Activated CD8-positive, alpha-beta T cell treated with anti-CD3 and anti-CD28 coated beads, Interleukin-2, amount 10 ng/mL, durations not matched to agents 7 days and 5 days (primary cell): ENCODE results near the gene MTG2. TPM values are rescaled to one million over a fixed set of nuclear protein-coding genes. Genes with fewer than 3 reads are reported as not detected.

Experiments used
- ATAC-seq: fragments of 150-1000 bp; cut with Tn5 transposase; one replicate; pipeline ENCODE4 v1.10.0; 2021; ENCODE audit warnings: moderate library complexity
- CTCF ChIA-PET: fragments of 350-600 bp; sonication (Branson Sonifier 250); formaldehyde crosslinking; loops from one replicate; lab custom pipeline; 2021; ENCODE audit warnings: antibody characterized with exemption; lab: Charles Lee
- POLR2A ChIA-PET: fragments of 350-600 bp; sonication (Branson Sonifier 250); formaldehyde crosslinking; loops from one replicate; lab custom pipeline; 2021; ENCODE audit warnings: antibody characterized with exemption; lab: Charles Lee
- DNase-seq: peaks from one replicate; pipeline ENCODE4 v3.0.0-alpha.2; 2020
- H3K27ac Mint-ChIP-seq: one replicate; pipeline ENCODE4 v1.8.0; 2021; ENCODE audit warnings: mild to moderate bottlenecking, mixed read lengths
- H3K27me3 Mint-ChIP-seq: one replicate; pipeline ENCODE4 v1.8.0; 2021; ENCODE audit warnings: low read depth, mixed read lengths
- H3K36me3 Mint-ChIP-seq: one replicate; pipeline ENCODE4 v1.8.0; 2021; ENCODE audit warnings: low read depth, mixed read lengths
- H3K4me1 Mint-ChIP-seq: one replicate; pipeline ENCODE4 v1.8.0; 2021; ENCODE audit warnings: low read depth, mixed read lengths
- H3K4me3 Mint-ChIP-seq: one replicate; pipeline ENCODE4 v1.8.0; 2021; ENCODE audit warnings: mild to moderate bottlenecking, mixed read lengths
- H3K9me3 Mint-ChIP-seq: one replicate; pipeline ENCODE4 v1.8.0; 2022; ENCODE audit warnings: mixed read lengths; ENCODE audit not compliant: insufficient read depth
- total RNA-seq, 2 experiments: library from RNA; stranded (reverse); gene quantifications; one replicate each; pipeline ENCODE4 v1.2.3, GENCODE V29; 2021

Gene MTG2
- total RNA-seq, 2 experiments from 2014 or later = 31.7 to 34.4 TPM

DNA sequence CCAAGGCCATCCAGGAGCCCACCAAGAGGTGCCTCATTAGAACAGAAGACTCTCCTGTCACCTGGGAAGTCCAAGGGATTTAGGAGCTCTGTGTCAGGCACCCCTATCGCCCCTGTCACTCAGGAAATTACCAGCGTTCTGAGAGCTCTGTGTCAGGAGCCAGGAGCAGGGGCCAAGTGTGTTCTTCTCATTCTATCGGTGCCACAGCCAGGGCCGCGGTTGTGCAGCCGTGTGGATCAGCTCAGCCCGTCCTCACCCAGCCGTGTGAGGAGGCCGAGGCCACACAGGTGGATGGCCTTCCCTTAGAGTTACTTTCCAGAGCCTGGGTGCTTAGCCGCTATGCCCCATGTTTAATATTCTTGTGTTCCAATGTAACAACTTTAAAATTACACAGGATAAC lies 9.8 kb downstream of the MTG2 start:
- ChIA-PET CTCF (no interaction called here), POLR2A (no interaction called here)
- DNase-seq (no peak), ATAC-seq (no peak)
- H3K9me3 Mint-ChIP-seq = no peaks in the 10 kb centered on the region
- H3K27ac Mint-ChIP-seq = no peak overlapping the region
- no peaks in the 10 kb centered on the region for H3K27me3 Mint-ChIP-seq
- no peak overlapping the region for H3K4me3 Mint-ChIP-seq
- H3K36me3 Mint-ChIP-seq = peaks cover 22% of the 10 kb centered on the region
- H3K4me1 Mint-ChIP-seq = peaks cover 16% of the 10 kb centered on the region

DNA sequence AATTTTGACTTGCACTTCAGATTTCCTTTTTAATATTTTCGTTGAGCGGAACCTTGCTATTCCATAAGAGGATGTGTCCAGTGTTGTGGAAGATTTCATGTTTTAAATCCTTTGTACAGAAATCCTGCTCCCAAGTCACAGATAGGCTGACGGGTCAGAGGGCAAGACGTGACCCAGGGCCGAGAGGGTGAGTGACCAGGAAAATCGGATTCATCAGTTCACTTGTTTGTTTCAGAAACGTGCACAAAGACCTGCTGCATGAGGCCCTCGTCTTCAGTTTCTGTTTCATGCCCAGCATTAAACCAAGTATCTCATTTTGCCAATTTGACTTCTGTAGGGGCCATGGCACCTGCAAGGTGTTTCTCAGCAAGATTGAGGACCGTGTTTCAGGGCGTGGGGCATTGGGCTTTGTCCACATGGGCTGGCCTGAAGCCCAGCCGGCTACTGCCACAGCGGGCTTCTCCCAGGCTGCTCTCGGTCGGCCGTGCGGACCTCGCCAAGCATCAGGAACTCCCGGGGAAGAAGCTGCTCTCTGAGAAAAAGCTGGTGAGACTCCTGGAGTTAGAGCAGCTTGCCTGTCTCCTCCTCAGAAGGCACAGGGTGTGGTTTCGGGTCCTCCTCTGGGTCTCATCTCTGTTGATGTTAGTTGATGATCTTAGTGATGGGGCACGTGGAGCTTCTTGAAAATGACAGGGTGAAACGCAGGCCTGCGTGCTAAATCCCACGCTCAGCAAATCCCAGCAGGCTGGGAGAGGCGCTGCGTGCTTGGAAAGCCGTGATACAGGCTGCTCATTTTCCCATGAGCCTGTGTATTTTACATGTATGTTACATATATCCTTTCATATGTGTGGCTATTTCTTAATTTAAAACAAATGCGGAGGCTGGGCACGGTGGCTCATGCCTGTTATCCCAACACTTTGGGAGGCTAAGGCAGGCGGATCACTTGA lies 10.5 kb downstream of the MTG2 start:
- DNase-seq (no peak), ATAC-seq (no peak)
- H3K9me3 Mint-ChIP-seq = no peaks in the 10 kb centered on the region
- H3K27ac Mint-ChIP-seq = no peak overlapping the region
- H3K27me3 Mint-ChIP-seq = no peaks in the 10 kb centered on the region
- H3K4me1 Mint-ChIP-seq = peaks cover 16% of the 10 kb centered on the region
- POLR2A ChIA-PET = no interaction called here
- H3K4me3 Mint-ChIP-seq = no peak overlapping the region
- peaks cover 24% of the 10 kb centered on the region for H3K36me3 Mint-ChIP-seq
- CTCF ChIA-PET = no interaction called here

DNA sequence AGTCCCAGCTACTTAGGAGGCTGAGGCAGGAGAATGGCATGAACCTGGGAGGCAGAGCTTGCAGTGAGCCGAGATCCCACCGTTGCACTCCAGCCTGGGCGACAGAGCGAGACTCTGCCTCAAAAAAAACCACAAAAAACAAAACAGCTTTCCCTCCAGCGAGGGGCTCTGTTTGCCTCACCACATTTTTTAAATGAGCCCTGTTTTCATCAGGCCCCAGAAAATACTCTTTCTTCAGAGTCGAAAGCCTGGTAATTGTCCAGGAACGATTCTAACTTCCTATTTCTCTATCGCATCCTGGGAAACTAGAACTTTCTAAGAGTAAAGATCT lies 12.2 kb downstream of the MTG2 start:
- no peak overlapping the region for H3K4me3 Mint-ChIP-seq
- no peaks in the 10 kb centered on the region for H3K27me3 Mint-ChIP-seq
- no peak overlapping the region for H3K27ac Mint-ChIP-seq
- no peaks in the 10 kb centered on the region for H3K9me3 Mint-ChIP-seq
- H3K4me1 Mint-ChIP-seq = peaks cover 14% of the 10 kb centered on the region
- ATAC-seq (no peak), DNase-seq (no peak)
- peaks cover 34% of the 10 kb centered on the region for H3K36me3 Mint-ChIP-seq
- POLR2A ChIA-PET = no interaction called here
- CTCF ChIA-PET = no interaction called here

DNA sequence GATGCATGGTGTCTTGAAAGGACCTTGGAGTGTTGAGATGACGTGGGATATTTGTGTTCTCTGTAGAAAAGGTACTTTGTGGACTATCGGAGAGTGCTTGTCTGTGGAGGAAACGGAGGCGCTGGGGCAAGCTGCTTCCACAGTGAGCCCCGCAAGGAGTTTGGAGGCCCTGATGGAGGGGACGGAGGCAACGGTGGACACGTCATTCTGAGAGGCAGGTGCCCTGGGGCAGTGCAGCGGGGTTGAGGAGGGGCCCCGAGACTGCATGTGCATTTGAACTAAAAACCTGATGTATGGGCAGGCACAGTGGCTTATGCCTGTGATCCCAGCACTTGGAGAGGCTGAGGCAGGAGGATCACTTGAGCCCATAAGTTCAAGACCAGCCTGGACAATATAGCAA lies 12.9 kb downstream of the MTG2 start:
- Mint-ChIP-seq H3K36me3 (peaks cover 34% of the 10 kb centered on the region), H3K27me3 (no peaks in the 10 kb centered on the region), H3K9me3 (no peaks in the 10 kb centered on the region), H3K4me3 (no peak overlapping the region), H3K27ac (no peak overlapping the region), H3K4me1 (peaks cover 14% of the 10 kb centered on the region)
- ChIA-PET CTCF (no interaction called here), POLR2A (no interaction called here)
- no peak for DNase-seq
- no peak for ATAC-seq

DNA sequence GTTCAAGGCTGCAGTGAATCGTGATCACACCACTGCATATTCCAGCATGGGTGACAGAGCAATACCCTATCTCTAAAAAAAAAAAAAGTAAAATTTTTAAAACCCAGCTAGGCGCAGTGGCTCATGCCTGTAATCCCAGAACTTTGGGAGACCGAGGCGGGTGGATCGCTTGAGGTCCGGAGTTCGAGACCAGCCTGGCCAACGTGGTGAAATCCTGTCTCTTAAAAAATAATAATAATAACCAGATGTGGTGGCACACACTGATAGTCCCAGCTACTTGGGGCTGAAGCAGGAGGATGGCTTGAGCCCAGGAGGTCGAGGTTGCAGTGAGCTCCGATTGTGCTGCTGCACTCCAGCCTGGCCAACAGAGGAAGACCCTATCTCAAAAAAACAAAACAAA lies 13.5 kb downstream of the MTG2 start:
- ChIA-PET POLR2A (no interaction called here), CTCF (interaction anchor here (1.0 kb wide), 1 partner anchor 8 kb away, joined by 3 read pairs; no protein-coding TSS in a partner anchor)
- no peaks in the 10 kb centered on the region for H3K27me3 Mint-ChIP-seq
- no peak overlapping the region for H3K27ac Mint-ChIP-seq
- no peak for DNase-seq
- H3K9me3 Mint-ChIP-seq = no peaks in the 10 kb centered on the region
- H3K36me3 Mint-ChIP-seq = peaks cover 36% of the 10 kb centered on the region
- H3K4me3 Mint-ChIP-seq = no peak overlapping the region
- ATAC-seq = no peak
- H3K4me1 Mint-ChIP-seq = peaks cover 14% of the 10 kb centered on the region

DNA sequence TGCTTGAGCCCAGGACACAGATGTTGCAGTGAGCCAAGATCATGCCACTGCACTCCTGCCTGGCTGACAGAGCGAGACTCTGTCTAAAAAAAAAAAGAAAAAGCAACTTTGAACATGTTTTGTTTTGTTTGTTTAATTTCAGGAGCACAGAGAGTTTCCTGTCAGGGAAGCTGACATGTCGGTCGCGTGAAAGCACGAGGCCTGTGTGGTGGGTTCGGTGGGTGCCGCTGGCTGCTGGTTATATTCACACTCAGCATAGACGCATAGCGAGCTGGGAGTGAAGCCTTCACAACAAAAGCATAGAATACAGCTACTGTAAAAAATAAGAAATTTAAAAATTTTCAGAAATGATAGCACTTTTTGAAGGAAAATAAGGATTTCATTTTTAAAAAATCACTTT lies 14.5 kb downstream of the MTG2 start:
- H3K4me1 Mint-ChIP-seq = peaks cover 14% of the 10 kb centered on the region
- H3K27me3 Mint-ChIP-seq = no peaks in the 10 kb centered on the region
- no peak overlapping the region for H3K4me3 Mint-ChIP-seq
- ChIA-PET CTCF (interaction anchor here (1.0 kb wide), 1 partner anchor 9 kb away, joined by 3 read pairs; no protein-coding TSS in a partner anchor), POLR2A (no interaction called here)
- H3K27ac Mint-ChIP-seq = no peak overlapping the region
- H3K36me3 Mint-ChIP-seq = peaks cover 40% of the 10 kb centered on the region
- no peak for ATAC-seq
- DNase-seq = no peak
- no peaks in the 10 kb centered on the region for H3K9me3 Mint-ChIP-seq

DNA sequence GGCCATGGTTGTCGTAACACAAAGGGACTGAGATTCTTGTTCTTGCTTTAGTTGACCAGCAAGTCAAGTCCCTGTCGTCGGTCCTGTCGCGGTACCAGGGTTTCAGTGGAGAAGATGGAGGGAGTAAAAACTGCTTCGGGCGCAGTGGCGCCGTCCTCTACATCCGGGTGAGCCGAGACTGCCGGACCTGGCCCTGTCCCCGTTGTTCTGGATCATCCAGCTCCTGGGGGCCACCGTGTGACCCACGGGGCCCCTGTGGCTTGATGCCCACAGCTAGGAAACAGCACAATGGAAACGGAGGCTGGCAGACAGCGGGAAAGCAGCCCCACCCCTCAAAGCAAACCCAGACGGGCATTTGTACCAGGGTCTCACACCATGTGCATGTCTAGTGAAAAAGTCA lies 15.0 kb downstream of the MTG2 start:
- Mint-ChIP-seq H3K36me3 (peaks cover 40% of the 10 kb centered on the region), H3K27me3 (no peaks in the 10 kb centered on the region), H3K4me3 (no peak overlapping the region), H3K9me3 (no peaks in the 10 kb centered on the region), H3K27ac (no peak overlapping the region), H3K4me1 (peaks cover 14% of the 10 kb centered on the region)
- ChIA-PET POLR2A (interaction anchor here (1.0 kb wide), 1 partner anchor 15 kb away, joined by 3 read pairs; the partner anchor contains the start of gene MTG2), CTCF (no interaction called here)
- DNase-seq = no peak
- no peak for ATAC-seq

DNA sequence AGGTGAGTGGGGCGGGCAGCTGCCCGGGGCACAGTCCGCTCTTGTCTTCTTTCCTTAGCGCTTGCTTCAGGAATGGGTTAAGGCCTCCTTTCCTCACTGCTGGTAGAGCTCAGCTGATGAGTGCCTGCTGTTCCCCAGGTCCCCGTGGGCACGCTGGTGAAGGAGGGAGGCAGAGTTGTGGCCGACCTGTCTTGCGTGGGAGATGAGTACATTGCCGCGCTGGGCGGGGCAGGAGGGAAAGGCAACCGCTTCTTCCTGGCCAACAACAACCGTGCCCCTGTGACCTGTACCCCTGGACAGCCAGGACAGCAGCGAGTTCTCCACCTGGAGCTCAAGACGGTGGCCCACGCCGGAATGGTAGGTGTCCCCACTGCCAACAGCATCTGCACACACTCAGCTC lies 15.7 kb downstream of the MTG2 start:
- Mint-ChIP-seq H3K4me3 (no peak overlapping the region), H3K36me3 (peaks cover 40% of the 10 kb centered on the region), H3K9me3 (no peaks in the 10 kb centered on the region), H3K27me3 (no peaks in the 10 kb centered on the region), H3K27ac (no peak overlapping the region), H3K4me1 (peaks cover 14% of the 10 kb centered on the region)
- CTCF ChIA-PET = no interaction called here
- ATAC-seq (no peak), DNase-seq (no peak)
- POLR2A ChIA-PET = interaction anchor here (1.0 kb wide), 1 partner anchor 15 kb away, joined by 3 read pairs; the partner anchor contains the start of gene MTG2

DNA sequence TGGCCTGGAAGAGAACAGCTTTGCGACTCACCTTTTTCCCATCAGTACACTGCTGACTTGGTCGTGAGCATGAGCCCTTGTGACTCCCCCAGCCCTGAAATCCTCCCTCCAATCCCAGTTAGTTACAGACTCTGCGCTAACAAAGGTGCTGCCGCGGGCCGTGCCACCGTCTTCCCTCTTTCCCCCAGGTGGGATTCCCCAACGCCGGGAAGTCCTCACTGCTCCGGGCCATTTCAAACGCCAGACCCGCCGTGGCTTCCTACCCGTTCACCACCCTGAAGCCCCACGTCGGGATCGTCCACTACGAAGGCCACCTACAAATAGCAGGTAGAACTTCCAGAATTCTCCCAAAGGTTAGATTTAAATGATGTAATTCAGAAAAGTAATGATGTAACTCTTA lies 16.1 kb downstream of the MTG2 start:
- no peaks in the 10 kb centered on the region for H3K27me3 Mint-ChIP-seq
- peaks cover 41% of the 10 kb centered on the region for H3K36me3 Mint-ChIP-seq
- ChIA-PET POLR2A (interaction anchor here (1.0 kb wide), 1 partner anchor 16 kb away, joined by 3 read pairs; the partner anchor contains the start of gene MTG2), CTCF (no interaction called here)
- DNase-seq = no peak
- no peaks in the 10 kb centered on the region for H3K9me3 Mint-ChIP-seq
- H3K27ac Mint-ChIP-seq = no peak overlapping the region
- no peak for ATAC-seq
- H3K4me1 Mint-ChIP-seq = peaks cover 14% of the 10 kb centered on the region
- no peak overlapping the region for H3K4me3 Mint-ChIP-seq

DNA sequence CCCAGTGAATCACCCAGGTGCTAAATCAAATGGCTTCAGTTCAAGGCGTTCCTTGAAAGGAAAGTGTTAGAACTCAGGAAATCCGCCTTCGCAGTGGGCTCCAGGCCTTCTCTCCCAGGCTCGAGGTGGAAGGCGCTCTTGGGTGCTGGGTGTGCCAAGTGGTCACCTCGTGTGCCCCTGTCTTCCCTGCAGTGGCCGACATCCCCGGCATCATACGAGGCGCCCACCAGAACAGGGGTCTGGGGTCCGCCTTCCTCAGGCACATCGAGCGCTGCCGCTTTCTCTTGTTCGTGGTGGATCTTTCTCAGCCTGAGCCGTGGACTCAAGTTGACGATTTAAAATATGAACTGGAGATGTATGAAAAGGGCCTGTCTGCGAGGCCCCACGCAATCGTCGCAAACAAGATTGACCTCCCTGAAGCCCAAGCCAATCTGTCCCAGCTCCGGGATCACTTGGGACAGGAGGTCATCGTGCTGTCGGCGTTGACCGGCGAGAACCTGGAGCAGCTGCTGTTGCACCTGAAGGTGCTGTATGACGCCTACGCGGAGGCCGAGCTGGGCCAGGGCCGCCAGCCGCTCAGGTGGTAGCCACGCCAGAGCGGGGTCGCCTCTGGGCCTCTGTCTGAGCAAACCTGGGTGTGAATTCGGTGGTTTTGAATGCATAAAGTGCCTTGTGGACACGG lies 17.8 kb downstream of the MTG2 start:
- ChIA-PET POLR2A (no interaction called here), CTCF (interaction anchor here (0.6 kb wide), 1 partner anchor 50 kb away, joined by 3 read pairs; no protein-coding TSS in a partner anchor)
- Mint-ChIP-seq H3K27ac (no peak overlapping the region), H3K9me3 (no peaks in the 10 kb centered on the region), H3K27me3 (no peaks in the 10 kb centered on the region), H3K36me3 (peaks cover 34% of the 10 kb centered on the region), H3K4me1 (peaks cover under 1% of the 10 kb centered on the region), H3K4me3 (no peak overlapping the region)
- DNase-seq (no peak), ATAC-seq (no peak)

DNA sequence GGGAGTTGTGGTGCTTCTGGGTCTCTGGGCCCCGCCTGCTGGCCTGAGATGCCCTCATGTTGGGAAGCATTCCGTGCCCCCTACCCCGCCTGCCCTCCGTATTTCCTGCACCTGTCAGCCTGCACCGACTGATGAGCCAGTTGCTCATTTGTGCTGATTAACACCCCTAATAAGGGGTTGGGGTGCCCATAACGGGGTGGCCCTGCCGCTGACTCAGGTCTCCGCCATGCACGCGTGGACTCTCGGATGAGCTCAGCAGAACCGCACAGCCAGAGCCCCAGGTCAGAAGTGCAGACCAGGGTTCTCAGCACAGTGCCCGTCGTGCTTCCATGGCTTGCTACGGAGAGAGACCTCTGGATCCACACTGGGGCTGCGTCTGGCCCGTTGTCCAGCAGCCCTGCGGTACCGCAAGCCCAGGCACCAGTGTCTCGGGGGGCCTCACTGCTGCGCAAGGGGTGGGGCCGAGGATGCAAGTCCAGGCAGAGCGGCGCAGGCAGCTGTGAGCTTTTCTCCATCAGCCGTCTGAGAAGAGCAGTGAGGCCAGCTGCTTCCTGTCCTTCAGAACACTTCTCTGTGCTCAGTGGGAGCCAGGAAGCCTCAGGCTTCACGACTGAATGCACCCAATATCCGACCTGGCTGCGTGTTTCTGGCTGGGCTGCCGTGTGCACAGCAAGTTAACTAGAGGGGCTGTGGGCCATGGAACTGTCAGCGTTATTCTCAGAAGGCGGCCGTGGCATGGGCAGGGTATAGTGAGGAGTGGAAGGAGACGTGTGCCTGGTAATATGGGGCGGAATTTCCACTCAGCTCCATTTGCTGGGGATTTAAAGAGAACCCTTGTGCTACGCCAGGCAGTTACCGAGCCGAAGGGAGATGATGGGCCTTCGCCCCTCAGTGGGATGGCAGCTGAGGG lies 18.6 kb downstream of the MTG2 start:
- POLR2A ChIA-PET = no interaction called here
- Mint-ChIP-seq H3K36me3 (peaks cover 32% of the 10 kb centered on the region), H3K27me3 (no peaks in the 10 kb centered on the region), H3K27ac (no peak overlapping the region), H3K9me3 (no peaks in the 10 kb centered on the region), H3K4me1 (no peaks in the 10 kb centered on the region), H3K4me3 (no peak overlapping the region)
- ATAC-seq = no peak
- CTCF ChIA-PET = interaction anchor here (0.6 kb wide), 1 partner anchor 50 kb away, joined by 3 read pairs; no protein-coding TSS in a partner anchor
- DNase-seq = no peak
